Caco-2 (cell line): ENCODE data around the gene TUBB3. TPM values are rescaled to one million over a fixed set of nuclear protein-coding genes. Genes with fewer than 3 reads are reported as not detected.

Experiments used
- BruUV-seq: library from RNA; stranded (reverse); fragments of 400-500 nt; replicated peaks from 2 replicates; lab custom pipeline; 2021; lab: Mats Ljungman, UMichigan
- CTCF ChIA-PET: fragments of 300-600 bp; sonication (Branson Sonifier 250); formaldehyde crosslinking; loops from one replicate; lab custom pipeline; 2022; ENCODE audit warnings: antibody characterized with exemption; lab: Charles Lee
- POLR2A ChIA-PET: fragments of 300-600 bp; sonication (Branson Sonifier 250); formaldehyde crosslinking; loops from one replicate; lab custom pipeline; 2022; ENCODE audit warnings: antibody characterized with exemption; lab: Charles Lee
- DNase-seq, 2 experiments: peaks; one replicate each; pipeline versions ENCODE4 v3.0.0 to v3.0.0-alpha.2; 2020 to 2022
- H3K27me3 ChIP-seq: replicated peaks from 2 replicates; pipeline ENCODE4 v1.6.0; 2011; ENCODE audit warnings: low read length; ENCODE audit not compliant: control insufficient read depth, insufficient read depth
- H3K36me3 ChIP-seq: 2 replicates; pipeline ENCODE4 v1.5.1; 2011; ENCODE audit warnings: low read length; ENCODE audit not compliant: control insufficient read depth, insufficient read depth
- H3K4me1 ChIP-seq: fragments of 250-450 bp; sonication (Bioruptor Pico); 2 replicates; pipeline ENCODE4 v1.5.1; 2020; ENCODE audit warnings: mild to moderate bottlenecking
- H3K4me3 ChIP-seq: 2 replicates; pipeline ENCODE4 v1.5.1; 2011; ENCODE audit warnings: low read depth, mild to moderate bottlenecking, control low read depth, low read length
- H3K9me3 ChIP-seq: fragments of 250-450 bp; sonication (Bioruptor Pico); 2 replicates; pipeline ENCODE4 v1.5.1; 2020; ENCODE audit warnings: mild to moderate bottlenecking, moderate library complexity
- H3K27ac Mint-ChIP-seq: one replicate; pipeline ENCODE4 v1.8.0; 2022; ENCODE audit warnings: mixed read lengths; ENCODE audit not compliant: unreplicated experiment
- H3K27me3 Mint-ChIP-seq: one replicate; pipeline ENCODE4 v1.8.0; 2022; ENCODE audit warnings: mixed read lengths; ENCODE audit not compliant: insufficient read depth, unreplicated experiment
- H3K36me3 Mint-ChIP-seq: one replicate; pipeline ENCODE4 v1.8.0; 2022; ENCODE audit warnings: mild to moderate bottlenecking, mixed read lengths; ENCODE audit not compliant: insufficient read depth, unreplicated experiment
- H3K4me1 Mint-ChIP-seq: one replicate; pipeline ENCODE4 v1.8.0; 2022; ENCODE audit warnings: low read depth, mixed read lengths; ENCODE audit not compliant: unreplicated experiment
- H3K4me3 Mint-ChIP-seq: one replicate; pipeline ENCODE4 v1.8.0; 2022; ENCODE audit warnings: mild to moderate bottlenecking, moderate library complexity, mixed read lengths; ENCODE audit not compliant: unreplicated experiment
- H3K9me3 Mint-ChIP-seq: one replicate; pipeline ENCODE4 v1.8.0; 2022; ENCODE audit warnings: mixed read lengths; ENCODE audit not compliant: unreplicated experiment
- CTCF ChIP-seq, 2 experiments: fragments of 200-600 bp in 1 of 2; IDR thresholded peaks; 1 replicate in 1 of 2; 2 replicates in 1 of 2; pipeline versions ENCODE4 v1.5.1 to v1.8.0; 2011 to 2022; ENCODE audit warnings: antibody characterized with exemption in 1 of 2, control low read depth in 1 of 2, inconsistent platforms in 1 of 2, low read depth in 1 of 2, low read length in 1 of 2, mild to moderate bottlenecking in 1 of 2, moderate library complexity in 1 of 2; ENCODE audit not compliant: insufficient read depth in 1 of 2, severe bottlenecking in 1 of 2, unreplicated experiment in 1 of 2
- intact Hi-C: fragments of 100-400 bp; cut with micrococcal nuclease; formaldehyde crosslinking; loops from one replicate; pipeline ENCODE4 v1.10.0; 2022; ENCODE audit not compliant: unreplicated experiment
- total RNA-seq: library from RNA; stranded (reverse); gene quantifications from 2 replicates; pipeline ENCODE4 v1.2.3, GENCODE V29; 2022

TUBB3 gene
- total RNA-seq, 1 experiment from 2014 or later: 31.3 TPM

GRCh38 chr16:89954462-89954861, 31.3 kb downstream of the TUBB3 start:
- Histone ChIP-seq H3K4me1 (peaks cover 3% of the 10 kb centered on the region; the same call in 1 of the 2 replicates), H3K4me3 (no peak overlapping the region), H3K36me3 (peaks cover 3% of the 10 kb centered on the region; the same call in 1 of the 2 replicates), H3K9me3 (no peaks in the 10 kb centered on the region), H3K27me3 (no peaks in the 10 kb centered on the region)
- DNase-seq: no peak
- Mint-ChIP-seq H3K36me3 (peaks cover 52% of the 10 kb centered on the region), H3K4me3 (no peak overlapping the region), H3K4me1 (no peaks in the 10 kb centered on the region), H3K27me3 (no peaks in the 10 kb centered on the region), H3K9me3 (no peaks in the 10 kb centered on the region), H3K27ac (no peak overlapping the region)
- POLR2A ChIA-PET: interaction anchor here (0.9 kb wide), 1 partner anchor 81 kb away, joined by 3 read pairs; the partner anchor contains the start of gene TCF25
- CTCF ChIA-PET: no interaction called here
- BruUV-seq: no TSS peak
- TF ChIP-seq CTCF (IDR thresholded peaks at IDR 0.05; ENCODE audit: insufficient read depth in 1 of 2, low read depth in 1 of 2, low read length in 1 of 2, severe bottlenecking in 1 of 2, unreplicated experiment in 1 of 2): no peak
- intact Hi-C loops: no loop called here

DNA sequence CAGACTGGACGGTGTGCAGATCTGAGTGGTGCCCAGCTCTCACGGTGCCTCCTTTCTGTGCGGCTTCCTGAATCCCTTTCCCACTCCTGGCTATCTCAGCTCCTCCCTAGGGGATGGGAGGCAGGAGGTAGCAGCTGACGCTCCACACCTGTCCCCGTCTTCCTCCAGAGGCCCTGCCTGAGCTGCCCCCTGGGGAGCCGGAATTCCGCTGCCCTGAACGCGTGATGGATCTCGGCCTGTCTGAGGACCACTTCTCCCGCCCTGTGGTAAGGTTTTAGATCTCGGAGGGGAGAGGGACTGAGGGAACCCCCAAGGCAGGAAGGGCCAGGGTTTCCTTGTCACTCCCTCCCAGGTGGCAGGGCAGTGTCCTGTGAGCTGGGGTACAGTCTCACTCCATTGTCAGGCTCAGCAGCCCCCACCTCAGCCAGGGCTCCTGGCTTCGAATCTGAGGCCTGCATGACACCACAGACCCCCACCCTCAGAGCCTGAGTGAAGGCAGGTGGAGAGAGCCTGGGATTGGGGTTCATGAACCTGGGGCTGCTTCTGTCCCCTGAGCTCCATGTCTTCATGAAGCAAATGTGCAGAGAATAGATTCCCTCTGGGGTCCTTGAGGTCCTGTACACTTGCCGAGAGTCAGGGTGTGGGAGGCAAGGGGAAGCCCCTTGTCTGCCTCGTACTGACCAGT, 32.0 kb downstream of the TUBB3 start:
- TF ChIP-seq CTCF (IDR thresholded peaks at IDR 0.05; ENCODE audit: insufficient read depth in 1 of 2, low read depth in 1 of 2, low read length in 1 of 2, severe bottlenecking in 1 of 2, unreplicated experiment in 1 of 2): no peak
- H3K9me3 Mint-ChIP-seq: no peaks in the 10 kb centered on the region

GRCh38 chr16:89956505-89957215, 33.5 kb downstream of the TUBB3 start:
- Mint-ChIP-seq H3K27ac (no peak overlapping the region), H3K36me3 (peaks cover 52% of the 10 kb centered on the region), H3K9me3 (no peaks in the 10 kb centered on the region), H3K27me3 (no peaks in the 10 kb centered on the region), H3K4me1 (no peaks in the 10 kb centered on the region), H3K4me3 (no peak overlapping the region)
- CTCF ChIA-PET: no interaction called here
- POLR2A ChIA-PET: interaction anchor here (0.6 kb wide), 1 partner anchor 510 kb away, joined by 3 read pairs; no protein-coding TSS in a partner anchor
- no peak for TF ChIP-seq CTCF (IDR thresholded peaks at IDR 0.05; ENCODE audit: insufficient read depth in 1 of 2, low read depth in 1 of 2, low read length in 1 of 2, severe bottlenecking in 1 of 2, unreplicated experiment in 1 of 2)
- no peaks in the 10 kb centered on the region for H3K4me1 ChIP-seq
- no peak for DNase-seq
- H3K36me3 ChIP-seq: peaks cover 4% of the 10 kb centered on the region
- BruUV-seq: no TSS peak
- no peaks in the 10 kb centered on the region for H3K27me3 ChIP-seq
- no peaks in the 10 kb centered on the region for H3K9me3 ChIP-seq
- H3K4me3 ChIP-seq: no peak overlapping the region
- intact Hi-C loops: no loop called here

More for the DNA sequence above, 32.0 kb downstream of the TUBB3 start:
- Mint-ChIP-seq H3K4me3 (no peak overlapping the region), H3K4me1 (no peaks in the 10 kb centered on the region), H3K27me3 (no peaks in the 10 kb centered on the region), H3K27ac (no peak overlapping the region), H3K36me3 (peaks cover 52% of the 10 kb centered on the region)
- no peaks in the 10 kb centered on the region for H3K9me3 ChIP-seq
- CTCF ChIA-PET: no interaction called here
- no peak overlapping the region for H3K4me3 ChIP-seq
- intact Hi-C loops: no loop called here
- H3K4me1 ChIP-seq: no peaks in the 10 kb centered on the region
- H3K27me3 ChIP-seq: no peaks in the 10 kb centered on the region
- POLR2A ChIA-PET: no interaction called here
- DNase-seq: no peak
- no TSS peak for BruUV-seq
- peaks cover 1% of the 10 kb centered on the region; the same call in 1 of the 2 replicates for H3K36me3 ChIP-seq
